H1 (cell line): Measurements from ENCODE around the gene WDR38. TPM values are rescaled to one million over a fixed set of nuclear protein-coding genes. Genes with fewer than 3 reads are reported as not detected.

Experiments
- CTCF ChIA-PET: fragments of 300-600 bp; sonication (Branson Sonifier 250); formaldehyde crosslinking; loops from one replicate; lab custom pipeline; 2021; ENCODE audit not compliant: partially characterized antibody; lab: Charles Lee
- POLR2A ChIA-PET: fragments of 300-600 bp; sonication (Branson Sonifier 250); formaldehyde crosslinking; loops from one replicate; lab custom pipeline; 2021; ENCODE audit warnings: inconsistent platforms; ENCODE audit not compliant: partially characterized antibody; lab: Charles Lee
- DNase-seq, 2 experiments: peaks; one replicate each; pipeline versions ENCODE4 v3.0.0 to v3.0.0-alpha.2; 2010 to 2022; ENCODE audit warnings: low spot score in 2 of 2, low read depth in 1 of 2, mixed read lengths in 1 of 2
- FAIRE-seq: peaks from 2 replicates; lab custom pipeline; 2011; peaks lifted over from hg19 to GRCh38; lab: Jason Lieb, UNC
- H2AFZ ChIP-seq: 2 replicates; pipeline ENCODE4 v1.8.1; 2012; ENCODE audit warnings: low read length, inconsistent platforms
- H2AK5ac ChIP-seq: 2 replicates; pipeline ENCODE4 v1.6.1; 2013; ENCODE audit warnings: low read depth, low read length
- H2BK120ac ChIP-seq: replicated peaks from 2 replicates; pipeline ENCODE3; 2013; ENCODE audit warnings: low read depth, low read length, inconsistent platforms
- H2BK12ac ChIP-seq: 2 replicates; pipeline ENCODE4 v1.6.1; 2013; ENCODE audit warnings: low read depth, low read length
- H2BK15ac ChIP-seq: 2 replicates; pipeline ENCODE4 v1.6.1; 2013; ENCODE audit warnings: low read length
- H2BK20ac ChIP-seq: 2 replicates; pipeline ENCODE4 v1.6.1; 2013; ENCODE audit warnings: low read length
- H2BK5ac ChIP-seq: 2 replicates; pipeline ENCODE4 v1.6.1; 2013; ENCODE audit warnings: low read depth, low read length
- H3K14ac ChIP-seq: 2 replicates; pipeline ENCODE4 v1.6.1; 2013; ENCODE audit warnings: inconsistent platforms; ENCODE audit not compliant: insufficient read length
- H3K18ac ChIP-seq: 2 replicates; pipeline ENCODE4 v1.6.1; 2013; ENCODE audit warnings: low read length; ENCODE audit errors: extremely low read depth
- H3K23ac ChIP-seq: 2 replicates; pipeline ENCODE4 v1.6.1; 2013; ENCODE audit warnings: inconsistent platforms; ENCODE audit not compliant: insufficient read length
- H3K23me2 ChIP-seq: 2 replicates; pipeline ENCODE4 v1.6.1; 2013; ENCODE audit warnings: low read depth, low read length
- H3K27ac ChIP-seq: 2 replicates; pipeline ENCODE4 v1.6.1; 2011; ENCODE audit warnings: low read depth, low read length, inconsistent platforms
- H3K27me3 ChIP-seq, 4 experiments: replicated peaks in 1 of 4; 1 replicate in 1 of 4; 2 replicates in 3 of 4; pipeline versions ENCODE4 v1.6.1 to v1.8.1; 2011 to 2013; ENCODE audit warnings: low read length in 3 of 4, mild to moderate bottlenecking in 3 of 4, inconsistent platforms in 2 of 4, mixed read lengths in 2 of 4, moderate library complexity in 1 of 4; ENCODE audit not compliant: control insufficient read depth in 3 of 4, insufficient read depth in 3 of 4; ENCODE audit errors: extremely low read depth in 1 of 4
- H3K36me3 ChIP-seq, 4 experiments: 2 replicates each; pipeline versions ENCODE4 v1.6.1 to v1.8.1; 2011 to 2013; ENCODE audit warnings: mild to moderate bottlenecking in 4 of 4, low read length in 3 of 4, moderate library complexity in 2 of 4, control low read depth in 1 of 4, inconsistent platforms in 1 of 4; ENCODE audit not compliant: insufficient read depth in 4 of 4, control insufficient read depth in 2 of 4
- H3K4ac ChIP-seq: replicated peaks from 2 replicates; pipeline ENCODE3; 2013; ENCODE audit warnings: low read length, low read depth, mixed read lengths, inconsistent platforms; ENCODE audit not compliant: insufficient read length
- H3K4me1 ChIP-seq, 4 experiments: replicated peaks in 1 of 4; 1 replicate in 1 of 4; 2 replicates in 3 of 4; pipeline versions ENCODE4 v1.6.1 to v1.8.1; 2011 to 2013; ENCODE audit warnings: low read length in 3 of 4, inconsistent platforms in 2 of 4, mixed read lengths in 1 of 4; ENCODE audit not compliant: insufficient read depth in 4 of 4, control insufficient read depth in 3 of 4
- H3K4me2 ChIP-seq, 2 experiments: 2 replicates each; pipeline versions ENCODE4 v1.6.1 to v1.8.1; 2011 to 2013; ENCODE audit warnings: low read depth in 2 of 2, low read length in 2 of 2, control low read depth in 1 of 2, inconsistent platforms in 1 of 2, mild to moderate bottlenecking in 1 of 2; ENCODE audit not compliant: insufficient read depth in 1 of 2
- H3K4me3 ChIP-seq, 4 experiments: fragments of 200-600, 300-600 bp in 1 of 4; sonication (generic), shearing (Covaris generic), sonication (Bioruptor Twin) in 1 of 4; 2 replicates each; pipeline versions ENCODE4 v1.5.1 to v1.8.1; 2011 to 2016; ENCODE audit warnings: low read length in 4 of 4, low read depth in 3 of 4, control low read depth in 2 of 4, inconsistent platforms in 2 of 4, mild to moderate bottlenecking in 2 of 4, mixed read lengths in 1 of 4, moderate library complexity in 1 of 4; ENCODE audit not compliant: insufficient read depth in 2 of 4; ENCODE audit errors: extremely low read depth in 1 of 4
- H3K56ac ChIP-seq: replicated peaks from 2 replicates; pipeline ENCODE3; 2013; ENCODE audit warnings: low read depth, mild to moderate bottlenecking, mixed read lengths, low read length, inconsistent platforms; ENCODE audit not compliant: insufficient read length
- H3K79me1 ChIP-seq: 2 replicates; pipeline ENCODE4 v1.6.1; 2013; ENCODE audit warnings: low read depth, low read length, control low read depth
- H3K79me2 ChIP-seq, 2 experiments: 2 replicates each; pipeline versions ENCODE4 v1.6.1 to v1.8.1; 2012 to 2013; ENCODE audit warnings: low read length in 2 of 2, mild to moderate bottlenecking in 2 of 2, inconsistent platforms in 1 of 2; ENCODE audit not compliant: insufficient read depth in 2 of 2, control insufficient read depth in 1 of 2
- H3K9ac ChIP-seq, 4 experiments: replicated peaks in 1 of 4; 1 replicate in 1 of 4; 2 replicates in 3 of 4; pipeline versions ENCODE4 v1.6.1 to v1.8.1; 2011 to 2013; ENCODE audit warnings: low read depth in 3 of 4, low read length in 3 of 4, control low read depth in 2 of 4, mild to moderate bottlenecking in 2 of 4, moderate library complexity in 2 of 4, inconsistent platforms in 1 of 4; ENCODE audit errors: extremely low read depth in 1 of 4
- H3K9me3 ChIP-seq, 2 experiments: 2 replicates each; pipeline versions ENCODE4 v1.6.1 to v1.8.1; 2012 to 2013; ENCODE audit warnings: mild to moderate bottlenecking in 2 of 2, moderate library complexity in 2 of 2, control low read depth in 1 of 2, inconsistent platforms in 1 of 2, low read depth in 1 of 2, low read length in 1 of 2, mixed read lengths in 1 of 2; ENCODE audit not compliant: insufficient read depth in 2 of 2
- H4K20me1 ChIP-seq, 2 experiments: replicated peaks in 1 of 2; 2 replicates each; pipeline versions ENCODE3 to v1.8.1; 2011 to 2013; ENCODE audit warnings: inconsistent platforms in 2 of 2, low read length in 2 of 2, mild to moderate bottlenecking in 1 of 2; ENCODE audit not compliant: insufficient read depth in 2 of 2, control insufficient read depth in 1 of 2
- H4K5ac ChIP-seq: 2 replicates; pipeline ENCODE4 v1.6.1; 2013; ENCODE audit warnings: low read length, low read depth, mixed read lengths, inconsistent platforms; ENCODE audit not compliant: insufficient read length
- H4K8ac ChIP-seq: 2 replicates; pipeline ENCODE4 v1.8.0; 2013; ENCODE audit warnings: mild to moderate bottlenecking, moderate library complexity, low read length, inconsistent platforms; ENCODE audit not compliant: insufficient read depth; ENCODE audit errors: extremely low read depth
- H4K91ac ChIP-seq: replicated peaks from 2 replicates; pipeline ENCODE3; 2013; ENCODE audit warnings: low read length, mixed read lengths, inconsistent platforms; ENCODE audit not compliant: insufficient read length
- ATF3 ChIP-seq: IDR thresholded peaks from 2 replicates; pipeline ENCODE4 v1.6.1; 2011; ENCODE audit warnings: low read depth, mild to moderate bottlenecking, low read length; ENCODE audit not compliant: insufficient read depth
- E2F6 ChIP-seq: IDR thresholded peaks from 2 replicates; pipeline ENCODE4 v1.6.1; 2012; ENCODE audit warnings: inconsistent platforms
- GABPA ChIP-seq: IDR thresholded peaks from 2 replicates; pipeline ENCODE4 v1.6.1; 2011; ENCODE audit warnings: mild to moderate bottlenecking, low read length, moderate library complexity, borderline replicate concordance; ENCODE audit not compliant: insufficient read depth
- NRF1 ChIP-seq: IDR thresholded peaks from 2 replicates; pipeline ENCODE4 v1.6.1; 2011; ENCODE audit warnings: mild to moderate bottlenecking, low read depth, low read length, improper control_type of control experiment
- RFX5 ChIP-seq: IDR thresholded peaks from 2 replicates; pipeline ENCODE4 v1.6.1; 2011; ENCODE audit warnings: low read depth, low read length, improper control_type of control experiment, borderline replicate concordance
- SIN3A ChIP-seq, 2 experiments: IDR thresholded peaks in 1 of 2; conservative IDR thresholded peaks in 1 of 2; 2 replicates each; pipeline ENCODE4 v1.6.1; 2011 to 2012; ENCODE audit warnings: low read length in 2 of 2, improper control_type of control experiment in 1 of 2, low read depth in 1 of 2, mild to moderate bottlenecking in 1 of 2
- SRF ChIP-seq: IDR thresholded peaks from 2 replicates; pipeline ENCODE4 v1.6.1; 2011; ENCODE audit warnings: mild to moderate bottlenecking, low read depth, low read length, moderate library complexity
- SUZ12 ChIP-seq: fragments of 200-600 bp; sonication (generic); IDR thresholded peaks from 2 replicates; pipeline ENCODE4 v1.6.1; 2012; ENCODE audit warnings: mild to moderate bottlenecking, inconsistent platforms, low read length, moderate library complexity, mixed read lengths
- TAF1 ChIP-seq: IDR thresholded peaks from 2 replicates; pipeline ENCODE4 v1.6.1; 2011; ENCODE audit warnings: mild to moderate bottlenecking, low read depth, low read length
- TAF7 ChIP-seq: optimal IDR thresholded peaks from 2 replicates; pipeline ENCODE3; 2011; ENCODE audit warnings: low read depth, mild to moderate bottlenecking, inconsistent platforms, low read length, moderate library complexity, borderline replicate concordance
- USF2 ChIP-seq: IDR thresholded peaks from 2 replicates; pipeline ENCODE4 v1.6.1; 2011; ENCODE audit warnings: low read length, improper control_type of control experiment
- WGBS, 2 experiments: shearing (Covaris generic) in 1 of 2; methylation state at CpG; one replicate each; pipeline versions ENCODE4 v1.1.6 to v1.1.7; 2013 to 2015; ENCODE audit warnings: low lambda C conversion rate in 2 of 2, mixed read lengths in 2 of 2, inconsistent platforms in 1 of 2, low coverage in 1 of 2, missing lambda C conversion rate in 1 of 2; ENCODE audit not compliant: insufficient replicate concordance in 2 of 2, insufficient coverage in 1 of 2, insufficient read length in 1 of 2; ENCODE audit errors: extremely low coverage in 1 of 2, missing lambda C conversion rate in 1 of 2; 5-methylcytosine and 5-hydroxymethylcytosine counted together
- polyA plus RNA-seq, 7 experiments: library from polyadenylated mRNA; depleted of rRNA in 3 of 7; stranded (reverse) in 5 of 7; unstranded in 2 of 7; fragments of >200 nt in 5 of 7; fragments of 200-250 nt in 2 of 7; gene quantifications; 1 replicate in 5 of 7; 2 replicates in 1 of 7; 4 replicates in 1 of 7; pipeline versions ENCODE4 v1.2.1 to v1.2.3, GENCODE V29; 2011 to 2013; ENCODE audit warnings: missing spikeins in 2 of 7, mixed read lengths in 2 of 7
- total RNA-seq: library from RNA; stranded (reverse); fragmentation: NEBNext Ultra II Directional; extraction: Animal tissue kit (Norgen Biotek cat#: 25700); gene quantifications from 2 replicates; pipeline ENCODE4 v1.2.1, GENCODE V29; 2021

Gene WDR38
- total and polyA plus RNA-seq, 2 of the 8 experiments (the other 6 are each of a cell fraction or from before 2014, with no cell fraction given), result not detected

- Histone ChIP-seq H3K27ac (no peak overlapping the region), H3K4me2 (no peak overlapping the region), H3K4ac (no peak overlapping the region), H3K4me1 (peaks cover 0 to 11% (median 7%) of the 10 kb centered on the region in 4 experiments; a peak in 5 of 7 replicates), H2BK120ac (no peak overlapping the region), H2AK5ac (no peak overlapping the region), H3K4me3 (no peak overlapping the region), H3K56ac (no peak overlapping the region), H4K91ac (no peak overlapping the region), H3K18ac (no peak overlapping the region), H2AFZ (no peak overlapping the region), H4K8ac (no peak overlapping the region), H3K79me1 (peaks cover 9% of the 10 kb centered on the region), H2BK12ac (no peak overlapping the region), H3K36me3 (peaks cover 35 to 40% (median 36%) of the 10 kb centered on the region in 4 experiments), H2BK15ac (no peak overlapping the region), H3K79me2 (peaks cover 5 to 21% of the 10 kb centered on the region in 2 experiments), H2BK5ac (no peak overlapping the region), H3K14ac (no peak overlapping the region), H4K5ac (no peak overlapping the region), H4K20me1 (peaks cover 34 to 41% of the 10 kb centered on the region in 2 experiments), H3K9ac (no peak overlapping the region), H3K23ac (no peak overlapping the region), H3K27me3 (no peaks in the 10 kb centered on the region), H3K9me3 (no peaks in the 10 kb centered on the region), H2BK20ac (no peak overlapping the region), H3K23me2 (peaks cover 3% of the 10 kb centered on the region)
- DNase-seq (no peak), FAIRE-seq (no peak)
- CTCF ChIA-PET, result interaction anchor here (0.6 to 42.1 kb wide), 23 partner anchors 9 to 1683 kb away, joined by 3 to 1529 read pairs (median 7); partner anchors contain the start of genes NR6A1, OLFML2A and PSMB7
- WGBS, 2 experiments, result 90% methylated on average over 17 of the region's 18 CpGs; no CpG with 5 or more reads in 1 of the 2 experiments
- POLR2A ChIA-PET, result interaction anchor here (0.5 to 25.5 kb wide), 20 partner anchors 9 to 890 kb away, joined by 3 to 573 read pairs (median 4); partner anchors contain the start of genes NR6A1 and OLFML2A
- no peak for TF ChIP-seq RFX5
- TF ChIP-seq GABPA, result no peak
- TF ChIP-seq USF2, result no peak
- no peak for TF ChIP-seq SRF
- TF ChIP-seq ATF3, result no peak
- no peak for TF ChIP-seq NRF1
- TF ChIP-seq TAF1, result no peak
- TF ChIP-seq SUZ12, result no peak
- no peak for TF ChIP-seq SIN3A (conservative IDR thresholded peaks at IDR 0.05 in 1 of 2, IDR thresholded peaks at IDR 0.05 in 1 of 2; ENCODE audit: low read depth in 1 of 2, low read length in 2 of 2)
- TF ChIP-seq TAF7, result no peak
- TF ChIP-seq E2F6, result no peak
Observed at GRCh38 chr9:124855566-124855943, 2.3 kb downstream of the WDR38 start.
